Prostate gland (tissue), 2 donors: ENCODE measurements around the gene ELOVL2.

Experiments
- POLR2A ChIP-seq: fragments of 450-650 bp; IDR thresholded peaks from one replicate; pipeline ENCODE4 v1.6.1; 2016; ENCODE audit warnings: antibody characterized with exemption, mild to moderate bottlenecking
- POLR2AphosphoS5 ChIP-seq: sonication (generic); formaldehyde crosslinking; IDR thresholded peaks from one replicate; pipeline ENCODE4 v1.6.1; 2017; ENCODE audit warnings: antibody characterized with exemption
- TF ChIP-seq, protein P1 (sequence below), 4 experiments: fragments of 200-600 bp in 2 of 4; fragments of 450-650 bp in 2 of 4; sonication (generic) in 2 of 4; IDR thresholded peaks; 1 replicate in 3 of 4; 2 replicates in 1 of 4; pipeline ENCODE4 v1.5.1; 2016 to 2019; ENCODE audit warnings: antibody characterized with exemption in 4 of 4, mild to moderate bottlenecking in 2 of 4, moderate library complexity in 2 of 4

GRCh38 chr6:11092668-11093375 lies 48.7 kb upstream of the ELOVL2 start:
- TF ChIP-seq, protein P1, sequence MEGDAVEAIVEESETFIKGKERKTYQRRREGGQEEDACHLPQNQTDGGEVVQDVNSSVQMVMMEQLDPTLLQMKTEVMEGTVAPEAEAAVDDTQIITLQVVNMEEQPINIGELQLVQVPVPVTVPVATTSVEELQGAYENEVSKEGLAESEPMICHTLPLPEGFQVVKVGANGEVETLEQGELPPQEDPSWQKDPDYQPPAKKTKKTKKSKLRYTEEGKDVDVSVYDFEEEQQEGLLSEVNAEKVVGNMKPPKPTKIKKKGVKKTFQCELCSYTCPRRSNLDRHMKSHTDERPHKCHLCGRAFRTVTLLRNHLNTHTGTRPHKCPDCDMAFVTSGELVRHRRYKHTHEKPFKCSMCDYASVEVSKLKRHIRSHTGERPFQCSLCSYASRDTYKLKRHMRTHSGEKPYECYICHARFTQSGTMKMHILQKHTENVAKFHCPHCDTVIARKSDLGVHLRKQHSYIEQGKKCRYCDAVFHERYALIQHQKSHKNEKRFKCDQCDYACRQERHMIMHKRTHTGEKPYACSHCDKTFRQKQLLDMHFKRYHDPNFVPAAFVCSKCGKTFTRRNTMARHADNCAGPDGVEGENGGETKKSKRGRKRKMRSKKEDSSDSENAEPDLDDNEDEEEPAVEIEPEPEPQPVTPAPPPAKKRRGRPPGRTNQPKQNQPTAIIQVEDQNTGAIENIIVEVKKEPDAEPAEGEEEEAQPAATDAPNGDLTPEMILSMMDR (IDR thresholded peaks at IDR 0.05) = peak in 1 of 4 experiments; percentile 4
- TF ChIP-seq POLR2A (no peak), POLR2AphosphoS5 (no peak)
